Mesothelial cell of epicardium (in vitro differentiated cells): ENCODE measurements around the gene C1QTNF12. TPM values are rescaled to one million over a fixed set of nuclear protein-coding genes. Genes with fewer than 3 reads are reported as not detected.

ENCODE experiments used
- DNase-seq, 2 experiments: peaks; one replicate each; pipeline ENCODE4 v3.0.0; 2021; ENCODE audit warnings: low spot score in 2 of 2; ENCODE audit not compliant: unreplicated experiment in 2 of 2
- H3K27ac Mint-ChIP-seq: 2 replicates; pipeline ENCODE4 v1.8.0; 2021; ENCODE audit warnings: mixed read lengths
- H3K27me3 Mint-ChIP-seq: 2 replicates; pipeline ENCODE4 v1.8.0; 2021; ENCODE audit warnings: low read depth, mixed read lengths
- H3K36me3 Mint-ChIP-seq: 2 replicates; pipeline ENCODE4 v1.8.0; 2021; ENCODE audit warnings: mixed read lengths
- H3K4me1 Mint-ChIP-seq: 2 replicates; pipeline ENCODE4 v1.8.0; 2021; ENCODE audit warnings: mixed read lengths
- H3K4me3 Mint-ChIP-seq: 2 replicates; pipeline ENCODE4 v1.8.0; 2021; ENCODE audit warnings: mild to moderate bottlenecking, moderate library complexity, mixed read lengths
- H3K9me3 Mint-ChIP-seq: 2 replicates; pipeline ENCODE4 v1.8.0; 2021; ENCODE audit warnings: mixed read lengths
- CTCF ChIP-seq: fragments of 200-600 bp; sonication (generic); IDR thresholded peaks from one replicate; pipeline ENCODE4 v1.5.0; 2021; ENCODE audit warnings: antibody characterized with exemption; ENCODE audit not compliant: unreplicated experiment
- total RNA-seq: library from RNA; stranded (reverse); gene quantifications from 3 replicates; pipeline ENCODE4 v1.2.1, GENCODE V29; 2021

Gene C1QTNF12
- total RNA-seq, 1 donor from 2014 or later, result 10.2 TPM

DNA sequence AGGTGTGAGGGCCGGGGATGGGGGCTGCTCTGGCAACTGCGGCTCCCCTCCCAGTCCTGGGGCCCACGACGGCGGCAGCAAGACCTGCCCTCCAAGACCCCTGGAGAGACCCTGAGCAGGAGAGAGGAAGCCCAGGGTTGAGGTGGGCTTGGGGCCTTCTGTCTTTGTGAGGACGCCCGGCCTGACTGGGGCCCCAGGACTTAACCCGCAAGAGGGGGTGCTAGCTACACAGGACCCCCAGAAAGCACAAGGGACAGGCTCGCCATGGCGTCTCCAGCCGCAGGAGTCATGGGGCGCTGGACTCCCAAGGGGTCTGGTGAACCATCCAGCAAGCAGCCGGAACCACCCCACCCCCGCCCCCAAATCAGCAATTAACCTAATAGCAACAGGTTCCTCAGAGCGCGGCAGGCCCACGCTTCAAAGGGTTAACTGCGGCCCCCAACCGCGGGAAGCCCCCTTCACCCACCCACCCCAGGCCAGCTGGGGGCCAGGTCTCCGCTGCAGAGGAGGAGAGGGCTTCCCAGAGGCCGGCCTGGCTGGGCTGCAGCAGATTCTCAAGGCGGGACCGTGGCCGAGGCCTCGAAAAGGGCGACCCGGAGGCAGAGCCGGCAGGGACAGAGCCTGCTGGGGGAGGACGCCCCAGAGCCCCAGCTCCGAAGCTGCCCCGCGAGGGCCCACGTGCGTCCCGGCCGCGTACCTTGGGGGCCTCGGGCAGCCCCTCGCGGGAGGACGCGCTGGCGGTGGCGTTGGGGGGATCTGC is 525 bp downstream of the C1QTNF12 start:
- DNase-seq, result no peak
- Mint-ChIP-seq H3K27me3 (peaks cover 12% of the 10 kb centered on the region), H3K27ac (no peak overlapping the region), H3K4me3 (no peak overlapping the region), H3K36me3 (peaks cover under 1% of the 10 kb centered on the region), H3K4me1 (peaks cover under 1% of the 10 kb centered on the region), H3K9me3 (no peaks in the 10 kb centered on the region)
- TF ChIP-seq CTCF, result no peak

DNA sequence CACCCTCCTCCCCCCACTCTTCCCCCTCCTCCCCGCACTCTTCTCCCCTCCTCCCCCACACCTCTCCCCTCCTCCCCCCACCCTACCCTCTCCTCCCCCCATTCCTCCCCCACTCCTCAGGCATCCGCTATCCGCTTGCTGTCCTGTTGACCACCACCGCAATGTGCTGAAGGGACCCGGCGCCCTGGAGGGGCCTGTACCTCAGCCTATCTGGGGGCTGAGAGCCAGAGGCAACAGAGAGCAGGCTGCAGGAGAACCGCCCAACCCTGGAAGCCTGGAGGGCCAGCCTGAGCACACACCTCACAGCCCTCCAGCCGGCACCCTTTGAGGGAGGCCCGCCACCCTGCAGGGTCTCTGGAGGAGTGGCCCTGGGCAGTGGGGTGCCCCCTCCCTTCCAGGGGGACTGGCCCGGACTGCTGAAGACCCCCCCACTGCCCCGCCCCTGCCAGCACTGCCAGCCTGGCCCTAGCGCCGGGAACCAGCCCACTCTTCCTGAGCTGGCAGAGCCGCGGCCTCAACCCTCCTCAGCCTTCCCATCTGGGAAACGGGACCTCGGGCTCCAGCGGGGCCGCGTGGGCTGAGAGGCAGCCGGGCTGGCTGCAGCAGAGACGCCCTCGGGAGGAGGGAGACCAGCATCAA is 1.2 kb downstream of the C1QTNF12 start:
- TF ChIP-seq CTCF, result no peak
- Mint-ChIP-seq H3K27me3 (peaks cover 12% of the 10 kb centered on the region), H3K4me3 (no peak overlapping the region)

GRCh38 chr1:1244192-1244811 is 2.2 kb downstream of the C1QTNF12 start:
- Mint-ChIP-seq H3K4me1 (no peaks in the 10 kb centered on the region), H3K27ac (no peak overlapping the region), H3K36me3 (no peaks in the 10 kb centered on the region), H3K9me3 (no peaks in the 10 kb centered on the region), H3K27me3 (peaks cover 12% of the 10 kb centered on the region), H3K4me3 (no peak overlapping the region)
- no peak for TF ChIP-seq CTCF
- DNase-seq, result no peak

More for the DNA sequence above, 1.2 kb downstream of the C1QTNF12 start:
- no peak for DNase-seq
- Mint-ChIP-seq H3K9me3 (no peaks in the 10 kb centered on the region), H3K4me1 (no peaks in the 10 kb centered on the region), H3K27ac (no peak overlapping the region), H3K36me3 (no peaks in the 10 kb centered on the region)

DNA sequence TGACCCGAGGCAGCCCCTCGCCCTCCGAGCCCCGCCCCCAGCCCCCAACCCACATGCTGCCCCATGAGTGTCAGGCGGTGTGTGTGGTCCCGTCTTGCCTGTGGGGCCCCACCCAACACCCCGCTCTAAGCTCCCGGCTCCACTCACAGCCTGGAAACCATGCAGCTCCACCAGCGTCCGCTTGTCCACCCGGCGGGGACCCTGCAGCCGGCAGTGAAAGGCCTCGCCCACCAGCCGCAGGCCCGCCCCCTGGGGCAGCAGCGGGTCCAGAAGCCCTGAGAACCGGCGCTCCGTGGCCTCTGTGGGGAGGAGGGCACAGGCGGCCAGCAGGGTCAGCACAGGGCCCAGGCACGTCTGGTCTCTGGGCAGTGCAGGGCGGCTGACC is 2.7 kb downstream of the C1QTNF12 start:
- Mint-ChIP-seq H3K27me3 (peaks cover 12% of the 10 kb centered on the region), H3K4me1 (peaks cover 2% of the 10 kb centered on the region), H3K9me3 (no peaks in the 10 kb centered on the region), H3K27ac (no peak overlapping the region), H3K36me3 (no peaks in the 10 kb centered on the region), H3K4me3 (no peak overlapping the region)
- DNase-seq, result no peak
- no peak for TF ChIP-seq CTCF

- Mint-ChIP-seq H3K4me1 (peaks cover 2% of the 10 kb centered on the region), H3K36me3 (no peaks in the 10 kb centered on the region), H3K4me3 (no peak overlapping the region), H3K27me3 (peaks cover 12% of the 10 kb centered on the region), H3K27ac (no peak overlapping the region), H3K9me3 (no peaks in the 10 kb centered on the region)
- DNase-seq, result no peak
- no peak for TF ChIP-seq CTCF
These were observed 3.3 kb downstream of the C1QTNF12 start for GRCh38 chr1:1243266-1243660.
